GM12878 (cell line): ENCODE data around the gene PRR7. TPM values are rescaled to one million over a fixed set of nuclear protein-coding genes. Genes with fewer than 3 reads are reported as not detected.

ENCODE experiments used
- GABPA ChIP-seq: IDR thresholded peaks from 2 replicates; pipeline ENCODE4 v1.6.1; 2014; ENCODE audit warnings: antibody characterized with exemption, low read depth, mild to moderate bottlenecking, inconsistent platforms
- HDGF ChIP-seq: fragments of 450-650 bp; IDR thresholded peaks from 2 replicates; pipeline ENCODE4 v1.6.1; 2016; ENCODE audit warnings: antibody characterized with exemption
- KLF5 ChIP-seq: fragments of 450-650 bp; IDR thresholded peaks from 2 replicates; pipeline ENCODE4 v1.6.1; 2014; ENCODE audit warnings: mild to moderate bottlenecking; ENCODE audit not compliant: partially characterized antibody
- MXI1 ChIP-seq: fragments of 150-350 bp; IDR thresholded peaks from 2 replicates; pipeline ENCODE4 v1.6.1; 2011; ENCODE audit warnings: low read depth, mild to moderate bottlenecking, inconsistent platforms, low read length, improper control_type of control experiment
- MYC ChIP-seq: IDR thresholded peaks from 2 replicates; pipeline ENCODE4 v1.6.1; 2011; ENCODE audit warnings: mild to moderate bottlenecking, low read length, moderate library complexity, inconsistent platforms; ENCODE audit not compliant: insufficient read depth, insufficient replicate concordance, insufficient read length, severe bottlenecking
- POLR2A ChIP-seq: IDR thresholded peaks from 2 replicates; pipeline ENCODE4 v1.6.1; 2011; ENCODE audit warnings: low read depth, mild to moderate bottlenecking, low read length
- POLR2AphosphoS2 ChIP-seq: IDR thresholded peaks from 2 replicates; pipeline ENCODE4 v1.6.1; 2011; ENCODE audit warnings: low read depth, mild to moderate bottlenecking, low read length, improper control_type of control experiment, moderate library complexity
- POU2F2 ChIP-seq: IDR thresholded peaks from 3 replicates; pipeline ENCODE4 v1.6.1; 2011; ENCODE audit warnings: low read depth, mild to moderate bottlenecking, low read length, borderline replicate concordance
- RAD21 ChIP-seq: IDR thresholded peaks from 2 replicates; pipeline ENCODE4 v1.6.1; 2011; ENCODE audit warnings: mild to moderate bottlenecking, low read depth, low read length, moderate library complexity; ENCODE audit not compliant: insufficient read depth
- RB1 ChIP-seq: fragments of 450-650 bp; formaldehyde crosslinking; IDR thresholded peaks from 2 replicates; pipeline ENCODE4 v1.6.1; 2017; ENCODE audit warnings: mild to moderate bottlenecking, borderline replicate concordance
- SREBF1 ChIP-seq: IDR thresholded peaks from 2 replicates; pipeline ENCODE4 v1.6.1; 2012; ENCODE audit warnings: mild to moderate bottlenecking, low read length
- SREBF2 ChIP-seq: IDR thresholded peaks from 2 replicates; pipeline ENCODE4 v1.6.1; 2012; ENCODE audit warnings: mild to moderate bottlenecking, low read length
- polyA plus RNA-seq, 11 experiments: library from polyadenylated mRNA; depleted of rRNA in 4 of 11; unstranded in 6 of 11; stranded (reverse) in 5 of 11; fragments of >200 nt; fragmentation: Nextera tagmentation in 4 of 11; fragmentation: Illumina TruSeq in 1 of 11; extraction: Ambion mirVana in 4 of 11; extraction: Trizol in 1 of 11; gene quantifications; 1 replicate in 1 of 11; 2 replicates in 10 of 11; pipeline versions ENCODE4 v1.2.1 to v1.2.3, GENCODE V29; 2011 to 2016; ENCODE audit warnings: inconsistent platforms in 2 of 11, missing spikeins in 2 of 11, low read depth in 1 of 11
- total RNA-seq, 4 experiments: library from RNA; depleted of rRNA in 3 of 4; stranded (reverse); fragments of >200 nt in 3 of 4; fragmentation: Illumina TruSeq in 1 of 4; extraction: Trizol in 1 of 4; gene quantifications; 2 replicates each; pipeline versions ENCODE4 v1.2.1 to v1.2.3, GENCODE V29; 2013 to 2021
- TF ChIP-seq, protein P1 (sequence below): fragments of 450-650 bp; IDR thresholded peaks from 2 replicates; pipeline ENCODE4 v1.6.1; 2016; ENCODE audit warnings: mild to moderate bottlenecking
- TF ChIP-seq, protein P2 (sequence below): fragments of 450-650 bp; IDR thresholded peaks from 2 replicates; pipeline ENCODE4 v1.6.1; 2016; ENCODE audit warnings: mild to moderate bottlenecking, moderate library complexity, borderline replicate concordance
- TF ChIP-seq, protein P3 (sequence below): IDR thresholded peaks from 2 replicates; pipeline ENCODE4 v1.6.1; 2012; ENCODE audit warnings: low read depth, low read length, improper control_type of control experiment
- TF ChIP-seq, protein P4 (sequence below): IDR thresholded peaks from 2 replicates; pipeline ENCODE4 v1.6.1; 2011; ENCODE audit warnings: borderline replicate concordance, low read depth, mild to moderate bottlenecking, moderate library complexity, low read length; ENCODE audit not compliant: insufficient read depth, poor library complexity, severe bottlenecking
- TF ChIP-seq, protein P5 (sequence below): fragments of 450-650 bp; IDR thresholded peaks from 2 replicates; pipeline ENCODE4 v1.6.1; 2018; ENCODE audit warnings: mild to moderate bottlenecking, low read depth, moderate library complexity; ENCODE audit not compliant: partially characterized antibody
- TF ChIP-seq, protein P6 (sequence below): fragments of 450-650 bp; IDR thresholded peaks from 2 replicates; pipeline ENCODE4 v1.6.1; 2017; ENCODE audit warnings: borderline replicate concordance

The PRR7 gene
- total and polyA plus RNA-seq, 10 of the 15 experiments (the other 5 are each of a cell fraction or from before 2014, with no cell fraction given): 0.09 to 18.8 (median 4.6) TPM; not detected in 2

DNA sequence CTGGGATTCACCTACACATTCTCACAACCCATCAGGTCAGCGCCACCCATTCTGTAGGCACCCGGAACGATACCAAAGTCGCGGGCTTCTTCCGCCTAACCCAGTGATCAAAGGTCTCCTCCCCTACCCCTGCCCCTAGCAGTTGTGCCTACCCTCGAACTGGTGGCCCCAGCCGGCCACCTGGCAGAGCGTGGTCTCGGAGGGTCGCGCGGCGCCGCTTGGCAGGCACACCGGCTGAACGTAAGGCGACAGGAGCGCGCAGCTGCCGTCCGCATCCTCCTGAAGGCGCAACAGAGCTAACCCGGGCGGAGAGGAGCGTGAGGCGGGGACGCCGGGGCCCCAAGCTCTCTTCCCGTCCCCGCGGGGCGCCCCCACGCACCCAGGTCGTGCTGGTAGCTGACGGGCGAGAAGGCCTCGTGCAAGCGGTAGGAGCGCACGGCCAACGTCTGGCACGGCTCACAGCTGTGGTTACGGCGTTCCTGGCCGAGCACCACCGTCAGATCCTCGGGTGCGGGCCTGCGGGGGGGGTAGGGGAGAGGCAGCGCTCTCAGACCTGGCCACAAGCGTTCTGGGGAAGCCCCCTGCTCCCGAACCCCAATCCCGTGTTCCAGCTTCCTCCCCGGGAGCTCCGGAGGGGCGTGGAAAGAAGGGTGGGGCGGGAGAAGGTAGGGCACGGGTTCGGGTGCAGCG, 43.4 kb upstream of the PRR7 start (continued):
- TF ChIP-seq, protein P1, sequence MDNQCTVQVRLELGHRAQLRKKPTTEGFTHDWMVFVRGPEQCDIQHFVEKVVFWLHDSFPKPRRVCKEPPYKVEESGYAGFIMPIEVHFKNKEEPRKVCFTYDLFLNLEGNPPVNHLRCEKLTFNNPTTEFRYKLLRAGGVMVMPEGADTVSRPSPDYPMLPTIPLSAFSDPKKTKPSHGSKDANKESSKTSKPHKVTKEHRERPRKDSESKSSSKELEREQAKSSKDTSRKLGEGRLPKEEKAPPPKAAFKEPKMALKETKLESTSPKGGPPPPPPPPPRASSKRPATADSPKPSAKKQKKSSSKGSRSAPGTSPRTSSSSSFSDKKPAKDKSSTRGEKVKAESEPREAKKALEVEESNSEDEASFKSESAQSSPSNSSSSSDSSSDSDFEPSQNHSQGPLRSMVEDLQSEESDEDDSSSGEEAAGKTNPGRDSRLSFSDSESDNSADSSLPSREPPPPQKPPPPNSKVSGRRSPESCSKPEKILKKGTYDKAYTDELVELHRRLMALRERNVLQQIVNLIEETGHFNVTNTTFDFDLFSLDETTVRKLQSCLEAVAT: no peak; the same call in 1 of the 2 replicates
- TF ChIP-seq, protein P2, sequence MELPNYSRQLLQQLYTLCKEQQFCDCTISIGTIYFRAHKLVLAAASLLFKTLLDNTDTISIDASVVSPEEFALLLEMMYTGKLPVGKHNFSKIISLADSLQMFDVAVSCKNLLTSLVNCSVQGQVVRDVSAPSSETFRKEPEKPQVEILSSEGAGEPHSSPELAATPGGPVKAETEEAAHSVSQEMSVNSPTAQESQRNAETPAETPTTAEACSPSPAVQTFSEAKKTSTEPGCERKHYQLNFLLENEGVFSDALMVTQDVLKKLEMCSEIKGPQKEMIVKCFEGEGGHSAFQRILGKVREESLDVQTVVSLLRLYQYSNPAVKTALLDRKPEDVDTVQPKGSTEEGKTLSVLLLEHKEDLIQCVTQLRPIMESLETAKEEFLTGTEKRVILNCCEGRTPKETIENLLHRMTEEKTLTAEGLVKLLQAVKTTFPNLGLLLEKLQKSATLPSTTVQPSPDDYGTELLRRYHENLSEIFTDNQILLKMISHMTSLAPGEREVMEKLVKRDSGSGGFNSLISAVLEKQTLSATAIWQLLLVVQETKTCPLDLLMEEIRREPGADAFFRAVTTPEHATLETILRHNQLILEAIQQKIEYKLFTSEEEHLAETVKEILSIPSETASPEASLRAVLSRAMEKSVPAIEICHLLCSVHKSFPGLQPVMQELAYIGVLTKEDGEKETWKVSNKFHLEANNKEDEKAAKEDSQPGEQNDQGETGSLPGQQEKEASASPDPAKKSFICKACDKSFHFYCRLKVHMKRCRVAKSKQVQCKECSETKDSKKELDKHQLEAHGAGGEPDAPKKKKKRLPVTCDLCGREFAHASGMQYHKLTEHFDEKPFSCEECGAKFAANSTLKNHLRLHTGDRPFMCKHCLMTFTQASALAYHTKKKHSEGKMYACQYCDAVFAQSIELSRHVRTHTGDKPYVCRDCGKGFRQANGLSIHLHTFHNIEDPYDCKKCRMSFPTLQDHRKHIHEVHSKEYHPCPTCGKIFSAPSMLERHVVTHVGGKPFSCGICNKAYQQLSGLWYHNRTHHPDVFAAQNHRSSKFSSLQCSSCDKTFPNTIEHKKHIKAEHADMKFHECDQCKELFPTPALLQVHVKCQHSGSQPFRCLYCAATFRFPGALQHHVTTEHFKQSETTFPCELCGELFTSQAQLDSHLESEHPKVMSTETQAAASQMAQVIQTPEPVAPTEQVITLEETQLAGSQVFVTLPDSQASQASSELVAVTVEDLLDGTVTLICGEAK: no peak
- TF ChIP-seq POLR2A (no peak), SREBF2 (no peak), MYC (peak; percentile 17), POLR2AphosphoS2 (no peak), SREBF1 (no peak), MXI1 (no peak), GABPA (no peak), RAD21 (0 out of 2 replicates have a peak, but pooled peaks have one; percentile 7), RB1 (no peak), KLF5 (no peak), HDGF (0 out of 2 replicates have a peak, but pooled peaks have one; percentile 61), POU2F2 (no peak)
- TF ChIP-seq, protein P3, sequence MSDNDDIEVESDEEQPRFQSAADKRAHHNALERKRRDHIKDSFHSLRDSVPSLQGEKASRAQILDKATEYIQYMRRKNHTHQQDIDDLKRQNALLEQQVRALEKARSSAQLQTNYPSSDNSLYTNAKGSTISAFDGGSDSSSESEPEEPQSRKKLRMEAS: no peak; the same call in 1 of the 2 replicates
- TF ChIP-seq, protein P4, sequence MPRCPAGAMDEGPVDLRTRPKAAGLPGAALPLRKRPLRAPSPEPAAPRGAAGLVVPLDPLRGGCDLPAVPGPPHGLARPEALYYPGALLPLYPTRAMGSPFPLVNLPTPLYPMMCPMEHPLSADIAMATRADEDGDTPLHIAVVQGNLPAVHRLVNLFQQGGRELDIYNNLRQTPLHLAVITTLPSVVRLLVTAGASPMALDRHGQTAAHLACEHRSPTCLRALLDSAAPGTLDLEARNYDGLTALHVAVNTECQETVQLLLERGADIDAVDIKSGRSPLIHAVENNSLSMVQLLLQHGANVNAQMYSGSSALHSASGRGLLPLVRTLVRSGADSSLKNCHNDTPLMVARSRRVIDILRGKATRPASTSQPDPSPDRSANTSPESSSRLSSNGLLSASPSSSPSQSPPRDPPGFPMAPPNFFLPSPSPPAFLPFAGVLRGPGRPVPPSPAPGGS: no peak
- TF ChIP-seq, protein P5, sequence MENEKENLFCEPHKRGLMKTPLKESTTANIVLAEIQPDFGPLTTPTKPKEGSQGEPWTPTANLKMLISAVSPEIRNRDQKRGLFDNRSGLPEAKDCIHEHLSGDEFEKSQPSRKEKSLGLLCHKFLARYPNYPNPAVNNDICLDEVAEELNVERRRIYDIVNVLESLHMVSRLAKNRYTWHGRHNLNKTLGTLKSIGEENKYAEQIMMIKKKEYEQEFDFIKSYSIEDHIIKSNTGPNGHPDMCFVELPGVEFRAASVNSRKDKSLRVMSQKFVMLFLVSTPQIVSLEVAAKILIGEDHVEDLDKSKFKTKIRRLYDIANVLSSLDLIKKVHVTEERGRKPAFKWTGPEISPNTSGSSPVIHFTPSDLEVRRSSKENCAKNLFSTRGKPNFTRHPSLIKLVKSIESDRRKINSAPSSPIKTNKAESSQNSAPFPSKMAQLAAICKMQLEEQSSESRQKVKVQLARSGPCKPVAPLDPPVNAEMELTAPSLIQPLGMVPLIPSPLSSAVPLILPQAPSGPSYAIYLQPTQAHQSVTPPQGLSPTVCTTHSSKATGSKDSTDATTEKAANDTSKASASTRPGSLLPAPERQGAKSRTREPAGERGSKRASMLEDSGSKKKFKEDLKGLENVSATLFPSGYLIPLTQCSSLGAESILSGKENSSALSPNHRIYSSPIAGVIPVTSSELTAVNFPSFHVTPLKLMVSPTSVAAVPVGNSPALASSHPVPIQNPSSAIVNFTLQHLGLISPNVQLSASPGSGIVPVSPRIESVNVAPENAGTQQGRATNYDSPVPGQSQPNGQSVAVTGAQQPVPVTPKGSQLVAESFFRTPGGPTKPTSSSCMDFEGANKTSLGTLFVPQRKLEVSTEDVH: no peak
- TF ChIP-seq, protein P6, sequence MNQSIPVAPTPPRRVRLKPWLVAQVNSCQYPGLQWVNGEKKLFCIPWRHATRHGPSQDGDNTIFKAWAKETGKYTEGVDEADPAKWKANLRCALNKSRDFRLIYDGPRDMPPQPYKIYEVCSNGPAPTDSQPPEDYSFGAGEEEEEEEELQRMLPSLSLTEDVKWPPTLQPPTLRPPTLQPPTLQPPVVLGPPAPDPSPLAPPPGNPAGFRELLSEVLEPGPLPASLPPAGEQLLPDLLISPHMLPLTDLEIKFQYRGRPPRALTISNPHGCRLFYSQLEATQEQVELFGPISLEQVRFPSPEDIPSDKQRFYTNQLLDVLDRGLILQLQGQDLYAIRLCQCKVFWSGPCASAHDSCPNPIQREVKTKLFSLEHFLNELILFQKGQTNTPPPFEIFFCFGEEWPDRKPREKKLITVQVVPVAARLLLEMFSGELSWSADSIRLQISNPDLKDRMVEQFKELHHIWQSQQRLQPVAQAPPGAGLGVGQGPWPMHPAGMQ: no peak
